Spinal cord (tissue), 10 donors: Measurements from ENCODE around the gene HSPA12B. TPM values are rescaled to one million over a fixed set of nuclear protein-coding genes. Genes with fewer than 3 reads are reported as not detected.

Experiments
- DNase-seq, 6 donors: peaks; one replicate each; pipeline versions ENCODE4 v3.0.0 to v3.0.0-alpha.2; 2013 to 2015; ENCODE audit warnings: low spot score in 6 of 6, low read depth in 4 of 6
- H3K27ac ChIP-seq: one replicate; pipeline ENCODE4 v1.5.1; 2013; ENCODE audit warnings: low read depth, low read length, control low read depth
- H3K27me3 ChIP-seq: one replicate; pipeline ENCODE4 v1.6.1; 2013; ENCODE audit warnings: low read length; ENCODE audit not compliant: control insufficient read depth, insufficient read depth
- H3K36me3 ChIP-seq: one replicate; pipeline ENCODE4 v1.6.1; 2013; ENCODE audit warnings: low read length; ENCODE audit not compliant: control insufficient read depth, insufficient read depth
- H3K4me1 ChIP-seq: one replicate; pipeline ENCODE4 v1.6.1; 2013; ENCODE audit warnings: low read length; ENCODE audit not compliant: control insufficient read depth, insufficient read depth
- H3K4me3 ChIP-seq: one replicate; pipeline ENCODE4 v1.5.1; 2013; ENCODE audit warnings: low read depth, low read length, control low read depth
- H3K9me3 ChIP-seq: one replicate; pipeline ENCODE4 v1.6.1; 2013; ENCODE audit warnings: low read length; ENCODE audit not compliant: control insufficient read depth, insufficient read depth
- WGBS: methylation state at CpG from one replicate; pipeline ENCODE4 v1.1.5; 2013; ENCODE audit warnings: missing lambda C conversion rate; ENCODE audit not compliant: insufficient coverage; 5-methylcytosine and 5-hydroxymethylcytosine counted together
- polyA plus RNA-seq, 2 donors: library from polyadenylated mRNA; unstranded; fragments of 120-200 nt; gene quantifications; one replicate each; pipeline ENCODE4 v1.2.1, GENCODE V29; 2013; ENCODE audit not compliant: insufficient read length in 2 of 2
- total RNA-seq, 2 donors: library from RNA; depleted of rRNA in 1 of 2; stranded (reverse); fragments of 120-200 nt in 1 of 2; fragments of >200 nt in 1 of 2; gene quantifications; one replicate each; pipeline versions ENCODE4 v1.2.3 to v1.2.4, GENCODE V29; 2013 to 2014
- donor health status: healthy.

The HSPA12B gene
- total and polyA plus RNA-seq, 4 donors, result 4.1 to 16.1 (median 14.0) TPM

- Histone ChIP-seq H3K9me3 (no peaks in the 10 kb centered on the region), H3K36me3 (no peaks in the 10 kb centered on the region), H3K4me1 (peaks cover 22% of the 10 kb centered on the region), H3K27ac (no peak overlapping the region), H3K27me3 (peaks cover 18% of the 10 kb centered on the region), H3K4me3 (no peak overlapping the region)
- 86% methylated on average over 5 of the region's 5 CpGs for whole genome bisulfite sequencing
- DNase-seq, result no peak
Observed at GRCh38 chr20:3728354-3728753, 4.1 kb upstream of the HSPA12B start.

DNA sequence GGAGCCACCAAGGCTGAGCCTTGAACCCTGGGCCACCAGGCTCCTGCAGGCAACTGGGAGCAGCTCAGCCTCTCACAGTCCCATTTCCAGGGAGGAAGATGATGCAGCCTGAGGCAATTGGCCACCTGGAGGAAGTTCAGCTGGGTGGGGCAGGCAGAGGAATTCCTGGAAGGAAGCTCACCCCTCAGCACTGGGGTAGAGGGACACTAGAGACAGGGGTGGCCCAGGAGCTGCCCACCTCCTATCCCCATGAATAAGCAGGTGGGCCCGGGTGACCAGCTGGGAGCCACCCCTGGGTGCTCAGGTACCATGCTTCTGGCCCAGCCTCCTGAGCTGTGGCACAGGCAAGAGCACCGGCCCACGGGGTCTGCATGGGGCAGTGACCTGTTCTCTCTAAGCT, 3.6 kb upstream of the HSPA12B start:
- no peak overlapping the region for H3K4me3 ChIP-seq
- no peaks in the 10 kb centered on the region for H3K36me3 ChIP-seq
- no peaks in the 10 kb centered on the region for H3K9me3 ChIP-seq
- 100% methylated on average over 1 of the region's 3 CpGs for WGBS
- no peak overlapping the region for H3K27ac ChIP-seq
- peaks cover 28% of the 10 kb centered on the region for H3K4me1 ChIP-seq
- peaks cover 21% of the 10 kb centered on the region for H3K27me3 ChIP-seq
- no peak for DNase-seq

DNA sequence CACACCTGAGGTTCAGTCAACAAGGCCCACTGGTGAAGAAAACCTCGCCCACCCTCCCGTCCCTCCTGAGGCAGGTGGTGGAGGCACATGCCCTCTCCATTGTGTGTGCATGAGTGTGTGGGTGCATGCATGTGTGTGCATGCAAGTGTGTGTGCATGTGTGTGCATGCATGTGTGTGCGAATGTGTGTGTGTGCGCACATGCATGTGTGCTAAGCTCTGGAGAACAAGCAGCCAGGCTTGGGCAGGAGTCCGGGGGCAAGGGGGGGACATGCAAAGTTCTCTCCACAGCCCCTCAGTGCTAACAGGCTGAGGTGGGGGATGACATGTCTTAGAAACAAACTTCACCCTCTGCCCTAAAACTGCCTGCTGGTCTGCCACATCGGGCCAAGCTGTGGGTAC, 3.1 kb upstream of the HSPA12B start:
- H3K4me1 ChIP-seq, result peaks cover 32% of the 10 kb centered on the region
- 91% methylated on average over 4 of the region's 6 CpGs for WGBS

DNA sequence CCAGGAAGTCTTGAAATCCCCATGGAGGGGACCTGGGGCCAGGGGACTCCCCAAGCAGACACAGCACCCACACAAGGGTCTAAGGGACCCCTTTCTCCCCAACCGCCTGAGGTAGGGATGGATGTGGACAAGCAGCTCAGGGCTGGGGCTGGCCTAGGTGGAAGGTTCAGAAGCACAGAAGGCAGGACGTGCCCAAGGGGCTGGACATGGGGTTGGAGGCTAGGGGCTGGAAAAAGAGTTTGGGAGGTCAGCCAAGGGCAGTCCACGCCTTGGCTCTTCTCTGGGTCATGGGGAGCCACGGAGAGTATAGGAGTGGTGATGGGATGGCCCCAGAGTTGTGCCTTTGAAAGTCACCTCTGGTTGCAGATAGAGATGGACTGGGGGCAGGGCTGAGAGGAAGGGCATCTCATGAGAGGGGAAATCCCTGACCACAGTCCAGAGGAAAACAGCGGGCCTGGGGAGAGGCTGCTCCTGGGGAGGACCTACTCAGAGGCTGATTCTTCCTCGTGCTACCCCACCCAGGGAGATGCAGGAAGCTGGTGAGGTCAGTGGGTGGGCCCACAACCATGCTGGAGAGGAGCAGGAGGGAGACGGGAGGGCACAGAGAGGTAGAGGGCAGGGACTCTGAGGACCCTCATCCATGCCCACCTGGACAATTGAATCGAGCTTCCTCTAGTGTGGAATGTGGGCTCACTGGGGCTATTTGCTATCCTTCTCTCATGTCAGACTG, 2.5 kb upstream of the HSPA12B start:
- DNase-seq, result no peak
- Histone ChIP-seq H3K9me3 (no peaks in the 10 kb centered on the region), H3K4me3 (no peak overlapping the region), H3K36me3 (no peaks in the 10 kb centered on the region), H3K27me3 (peaks cover 21% of the 10 kb centered on the region), H3K27ac (no peak overlapping the region), H3K4me1 (peaks cover 32% of the 10 kb centered on the region)
- 80% methylated on average over 6 of the region's 8 CpGs for WGBS

More for the DNA sequence above, 3.1 kb upstream of the HSPA12B start:
- DNase-seq, result no peak
- Histone ChIP-seq H3K4me3 (no peak overlapping the region), H3K36me3 (no peaks in the 10 kb centered on the region), H3K9me3 (no peaks in the 10 kb centered on the region), H3K27me3 (peaks cover 21% of the 10 kb centered on the region), H3K27ac (no peak overlapping the region)

DNA sequence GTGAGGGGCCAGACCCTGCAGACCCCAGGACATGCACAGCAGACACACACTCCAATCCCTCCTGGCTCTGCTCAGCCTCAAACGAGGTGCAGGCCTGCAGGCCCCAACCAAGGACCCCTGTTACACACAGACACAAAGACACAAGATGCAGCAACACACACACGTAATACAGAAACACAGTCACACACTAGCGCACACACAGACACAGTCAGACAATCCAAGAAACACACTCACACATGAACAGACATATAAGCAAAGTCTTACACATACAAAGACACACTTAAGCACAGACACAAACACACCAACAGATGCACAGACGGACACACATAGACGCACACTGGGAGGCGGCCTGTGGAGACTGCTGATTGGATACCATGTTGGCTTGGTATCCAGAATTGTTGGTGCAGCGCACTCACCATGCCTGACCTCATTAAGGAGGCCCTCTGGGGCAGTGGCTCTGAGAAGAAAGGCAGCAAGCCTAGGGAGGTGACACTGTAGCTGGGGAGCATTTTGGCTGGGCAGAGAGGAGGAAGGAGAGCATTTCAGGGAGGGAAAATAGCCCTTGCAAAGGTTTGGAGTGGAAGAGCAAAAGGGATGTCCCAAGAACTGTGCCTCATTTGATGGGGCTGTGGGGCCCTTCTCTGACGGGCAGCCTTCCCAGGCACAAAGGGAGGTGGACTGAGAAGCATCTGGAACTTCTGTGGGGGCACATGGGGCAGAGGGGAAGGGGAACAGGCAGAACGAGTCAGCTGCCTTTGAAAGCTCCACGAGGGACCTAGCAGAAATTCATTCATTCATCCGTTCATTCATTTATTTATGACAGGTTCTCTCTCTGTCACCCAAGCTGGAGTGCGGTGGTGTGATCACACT, 1.4 kb upstream of the HSPA12B start:
- Histone ChIP-seq H3K36me3 (no peaks in the 10 kb centered on the region), H3K4me1 (peaks cover 32% of the 10 kb centered on the region)
- 80% methylated on average over 11 of the region's 12 CpGs for WGBS

DNA sequence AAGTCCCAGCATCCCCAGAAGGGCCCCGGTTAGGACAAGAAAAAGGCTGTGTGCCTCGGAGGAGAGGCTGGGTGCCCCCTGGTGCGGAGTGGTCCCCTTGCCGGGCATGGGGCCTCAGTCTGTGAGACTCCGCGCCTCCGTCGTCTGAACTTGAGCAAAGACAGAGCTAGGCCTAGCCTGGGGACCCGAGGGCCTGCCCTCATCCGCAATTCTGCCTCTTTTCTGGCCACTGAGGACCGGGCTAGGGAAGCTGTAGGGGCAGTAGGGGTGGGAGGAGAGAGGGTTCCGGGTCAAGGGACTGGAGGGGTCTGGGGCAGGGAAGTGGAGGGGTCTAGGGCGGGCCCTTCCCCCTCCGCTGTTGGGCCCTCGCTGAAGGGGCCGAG, 550 bp upstream of the HSPA12B start:
- no peak overlapping the region for H3K4me3 ChIP-seq
- no peaks in the 10 kb centered on the region for H3K36me3 ChIP-seq
- H3K27me3 ChIP-seq, result peaks cover 21% of the 10 kb centered on the region
- peak overlapping the region; percentile 15 for H3K27ac ChIP-seq
- H3K4me1 ChIP-seq, result peaks cover 32% of the 10 kb centered on the region
- WGBS, result 69% methylated on average over 12 of the region's 16 CpGs
- H3K9me3 ChIP-seq, result no peaks in the 10 kb centered on the region
- no peak for DNase-seq

More for the DNA sequence above, 1.4 kb upstream of the HSPA12B start:
- Histone ChIP-seq H3K27me3 (peaks cover 21% of the 10 kb centered on the region), H3K27ac (no peak overlapping the region), H3K9me3 (no peaks in the 10 kb centered on the region), H3K4me3 (no peak overlapping the region)
- DNase-seq, result peak in 1 of 6 donors; percentile 23

DNA sequence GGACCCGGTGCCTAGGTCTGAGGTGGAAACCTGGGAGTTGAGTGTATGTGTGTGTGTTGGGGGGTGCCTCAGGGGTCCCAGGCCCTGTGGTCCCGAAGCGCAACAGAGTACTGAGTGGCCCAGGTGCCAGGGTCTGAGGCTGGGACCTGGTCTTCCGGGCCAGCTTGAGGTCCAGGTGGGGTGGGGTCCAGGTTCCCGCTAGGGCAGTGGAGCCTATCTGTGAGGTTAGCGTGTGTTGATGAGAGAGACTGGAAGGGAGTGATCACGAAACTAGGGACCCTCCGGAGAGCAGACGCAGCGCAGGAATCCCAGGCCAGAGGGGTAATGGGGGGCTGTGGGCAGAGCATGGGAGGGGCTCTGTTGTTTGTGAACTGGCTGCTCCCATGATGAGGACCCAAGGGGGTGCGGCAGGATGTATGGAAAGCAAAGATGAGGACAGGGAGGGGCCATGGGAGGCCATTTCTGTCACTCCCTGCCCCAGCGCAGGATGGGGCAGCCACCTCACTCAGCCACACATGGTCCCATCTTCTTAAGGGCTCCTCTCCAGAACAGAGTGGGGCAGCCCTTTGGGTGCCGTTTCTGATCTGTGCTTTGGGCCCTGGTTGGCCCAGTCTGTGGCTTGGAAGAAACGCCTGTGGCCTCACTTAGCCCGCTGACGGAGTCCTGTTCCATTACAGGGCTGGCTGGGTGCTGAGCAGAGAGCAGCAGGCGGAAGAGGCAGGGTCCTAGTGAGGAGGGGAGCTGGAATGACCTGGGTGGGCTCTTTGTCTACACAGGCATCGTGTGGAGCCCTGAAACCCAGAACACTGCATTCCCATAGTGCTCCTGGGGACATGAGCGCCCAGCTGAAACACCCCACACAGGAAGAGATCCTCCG, 872 bp downstream of the HSPA12B start:
- H3K36me3 ChIP-seq, result no peaks in the 10 kb centered on the region
- no peak for DNase-seq
- peak overlapping the region; percentile 25 for H3K27ac ChIP-seq
- H3K4me1 ChIP-seq, result peaks cover 32% of the 10 kb centered on the region
- 93% methylated on average over 18 of the region's 20 CpGs for WGBS
- H3K27me3 ChIP-seq, result peaks cover 21% of the 10 kb centered on the region
- H3K9me3 ChIP-seq, result no peaks in the 10 kb centered on the region
- H3K4me3 ChIP-seq, result peak overlapping the region; percentile 39

GRCh38 chr20:3734111-3734843, 1.8 kb downstream of the HSPA12B start:
- Histone ChIP-seq H3K9me3 (no peaks in the 10 kb centered on the region), H3K4me3 (no peak overlapping the region), H3K27ac (no peak overlapping the region), H3K36me3 (no peaks in the 10 kb centered on the region), H3K27me3 (peaks cover 15% of the 10 kb centered on the region), H3K4me1 (peaks cover 38% of the 10 kb centered on the region)
- WGBS, result 93% methylated on average over 7 of the region's 12 CpGs
- no peak for DNase-seq

DNA sequence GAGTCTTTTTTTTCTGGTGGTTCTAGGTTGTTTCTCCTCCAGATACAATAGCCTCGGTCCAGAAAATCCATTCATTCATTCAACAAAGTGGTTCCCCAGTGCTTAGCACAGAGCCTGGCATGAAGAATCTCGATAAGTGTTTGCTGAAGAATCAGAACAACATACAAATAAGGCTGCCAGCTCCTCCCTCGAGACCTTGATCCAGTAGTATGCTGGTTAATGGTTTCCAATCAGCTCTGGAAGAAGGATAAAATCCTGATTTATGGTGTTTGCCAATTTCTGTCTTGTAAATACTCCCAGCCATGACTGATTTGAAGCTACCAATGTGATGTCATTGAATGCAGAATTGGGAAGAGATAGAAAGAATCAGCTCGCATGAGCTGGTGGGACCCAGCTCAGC, 3.3 kb downstream of the HSPA12B start:
- H3K27me3 ChIP-seq, result peaks cover 15% of the 10 kb centered on the region
- 88% methylated on average over 3 of the region's 4 CpGs for WGBS

More for the DNA sequence above, 3.3 kb downstream of the HSPA12B start:
- no peak overlapping the region for H3K4me3 ChIP-seq
- DNase-seq, result no peak
- no peak overlapping the region for H3K27ac ChIP-seq
- no peaks in the 10 kb centered on the region for H3K9me3 ChIP-seq
- H3K36me3 ChIP-seq, result no peaks in the 10 kb centered on the region
- peaks cover 49% of the 10 kb centered on the region for H3K4me1 ChIP-seq
